GM18870 (cell line): ENCODE results near the gene ACAN.

Experiments
- ATAC-seq: cut with Tn5 transposase; IDR thresholded peaks from one replicate; pipeline ENCODE4 v1.9.1; 2021; ENCODE audit warnings: moderate library complexity; ENCODE audit not compliant: unreplicated experiment

The ACAN gene

GRCh38 chr15:88800738-88801137 lies 2.5 kb upstream of the ACAN start:
- no peak for ATAC-seq

- no peak for ATAC-seq
Observed at GRCh38 chr15:88802250-88802990, 816 bp upstream of the ACAN start.

- ATAC-seq: no peak
Observed at GRCh38 chr15:88802991-88803240, 320 bp upstream of the ACAN start.

- ATAC-seq: no peak
Observed at GRCh38 chr15:88803920-88804247, 648 bp downstream of the ACAN start.

GRCh38 chr15:88804257-88804656 lies 1.0 kb downstream of the ACAN start:
- ATAC-seq: no peak

- ATAC-seq: no peak
Observed at GRCh38 chr15:88805031-88805780, 2.0 kb downstream of the ACAN start.

- no peak for ATAC-seq
Observed at GRCh38 chr15:88810446-88810845, 7.2 kb downstream of the ACAN start.

GRCh38 chr15:88812133-88812532 lies 8.9 kb downstream of the ACAN start:
- ATAC-seq: no peak

- ATAC-seq: no peak
Observed at GRCh38 chr15:88813960-88814359, 10.7 kb downstream of the ACAN start.

- no peak for ATAC-seq
Observed at GRCh38 chr15:88814393-88814792, 11.2 kb downstream of the ACAN start.

GRCh38 chr15:88818920-88819319 lies 15.7 kb downstream of the ACAN start:
- ATAC-seq: no peak

GRCh38 chr15:88821993-88822392 lies 18.8 kb downstream of the ACAN start:
- ATAC-seq: no peak

- ATAC-seq: no peak
Observed at GRCh38 chr15:88828791-88829190, 25.6 kb downstream of the ACAN start.

- ATAC-seq: no peak
Observed at GRCh38 chr15:88830016-88830415, 26.8 kb downstream of the ACAN start.

- ATAC-seq: no peak
Observed at GRCh38 chr15:88832820-88833730, 29.8 kb downstream of the ACAN start.

GRCh38 chr15:88833731-88834100 lies 30.5 kb downstream of the ACAN start:
- no peak for ATAC-seq

GRCh38 chr15:88834211-88834812 lies 31.1 kb downstream of the ACAN start:
- ATAC-seq: no peak

GRCh38 chr15:88835119-88835518 lies 31.9 kb downstream of the ACAN start:
- no peak for ATAC-seq

GRCh38 chr15:88835646-88836045 lies 32.4 kb downstream of the ACAN start:
- no peak for ATAC-seq

GRCh38 chr15:88838667-88839066 lies 35.4 kb downstream of the ACAN start:
- ATAC-seq: no peak

GRCh38 chr15:88839146-88839545 lies 35.9 kb downstream of the ACAN start:
- no peak for ATAC-seq

- no peak for ATAC-seq
Observed at GRCh38 chr15:88839961-88840360, 36.7 kb downstream of the ACAN start.
